ENCODE results near the gene NRP1.
A peak's percentile ranks its signal among the peaks of the same experiment; 100 is the strongest.

The NRP1 gene

GRCh38 chr10:33247221-33247922 is 87.1 kb downstream of the NRP1 start:
- H3K9ac ChIP-seq: no peak overlapping the region
- no peak overlapping the region for H3K4me3 ChIP-seq
- H3K4me2 ChIP-seq: peak overlapping the region; percentile 66 to 93 (median 83); a peak in 19 of 22 replicates
- H3K4me1 ChIP-seq: peaks cover 69 to 97% (median 81%) of the 10 kb centered on the region in 10 experiments
- H3K36me3 ChIP-seq: peaks cover 0 to 94% (median 6%) of the 10 kb centered on the region in 11 experiments; a peak in 10 of 22 replicates
- H4K20me1 ChIP-seq: peaks cover 0 to 100% (median 0%) of the 10 kb centered on the region in 11 experiments; a peak in 6 of 22 replicates
- H3K27me3 ChIP-seq: peaks cover 0 to 7% (median 0%) of the 10 kb centered on the region in 11 experiments; a peak in 2 of 22 replicates
- peak overlapping the region in 9 of 11 experiments; percentile 70 to 85 (median 82); a peak in 14 of 22 replicates for H3K27ac ChIP-seq
- no peak for TF ChIP-seq Cebpa-rat (IDR thresholded peaks at IDR 0.05)
- peaks cover 15 to 26% (median 19%) of the 10 kb centered on the region in 11 experiments for H3K9me3 ChIP-seq (replicated peaks in 1 of 11)

GRCh38 chr10:33245343-33245742 is 89.1 kb downstream of the NRP1 start:
- H3K9ac ChIP-seq: no peak overlapping the region
- H3K27me3 ChIP-seq: peaks cover 0 to 7% (median 0%) of the 10 kb centered on the region in 11 experiments; a peak in 2 of 22 replicates
- H4K20me1 ChIP-seq: peaks cover 0 to 100% (median 0%) of the 10 kb centered on the region in 11 experiments; a peak in 6 of 22 replicates
- peaks cover 0 to 89% (median 0%) of the 10 kb centered on the region in 11 experiments; a peak in 8 of 22 replicates for H3K36me3 ChIP-seq
- H3K27ac ChIP-seq: no peak overlapping the region
- peak overlapping the region; percentile 39 to 71 (median 66); a peak in 21 of 22 replicates for H3K4me2 ChIP-seq
- no peak for TF ChIP-seq Cebpa-rat (IDR thresholded peaks at IDR 0.05)
- H3K4me1 ChIP-seq: peaks cover 64 to 94% (median 85%) of the 10 kb centered on the region in 10 experiments
- H3K9me3 ChIP-seq (replicated peaks in 1 of 11): peaks cover 0 to 6% (median 0%) of the 10 kb centered on the region in 11 experiments; a peak in 2 of 22 replicates
- no peak overlapping the region for H3K4me3 ChIP-seq

GRCh38 chr10:33244354-33244967 is 90.0 kb downstream of the NRP1 start:
- H3K27me3 ChIP-seq: peaks cover 0 to 7% (median 0%) of the 10 kb centered on the region in 11 experiments; a peak in 2 of 22 replicates
- H3K4me1 ChIP-seq: peaks cover 59 to 88% (median 80%) of the 10 kb centered on the region in 10 experiments
- TF ChIP-seq Cebpa-rat (IDR thresholded peaks at IDR 0.05): no peak
- H3K4me3 ChIP-seq: no peak overlapping the region
- peak overlapping the region in 1 of 11 experiments; percentile 48; a peak in 1 of 22 replicates for H3K27ac ChIP-seq
- peaks cover 0 to 100% (median 0%) of the 10 kb centered on the region in 11 experiments; a peak in 6 of 22 replicates for H4K20me1 ChIP-seq
- H3K9me3 ChIP-seq (replicated peaks in 1 of 11): peaks cover 0 to 5% (median 0%) of the 10 kb centered on the region in 11 experiments; a peak in 1 of 22 replicates
- H3K9ac ChIP-seq: no peak overlapping the region
- peaks cover 0 to 89% (median 0%) of the 10 kb centered on the region in 11 experiments; a peak in 8 of 22 replicates for H3K36me3 ChIP-seq
- peak overlapping the region; percentile 39 to 71 (median 66) for H3K4me2 ChIP-seq

GRCh38 chr10:33243703-33244102 is 90.8 kb downstream of the NRP1 start:
- no peak for TF ChIP-seq Cebpa-rat (IDR thresholded peaks at IDR 0.05)
- Histone ChIP-seq H3K27ac (peak overlapping the region in 1 of 11 experiments; percentile 48; a peak in 1 of 22 replicates), H3K36me3 (peaks cover 0 to 89% (median 0%) of the 10 kb centered on the region in 11 experiments; a peak in 8 of 22 replicates), H3K9me3 (replicated peaks in 1 of 11) (peaks cover 0 to 5% (median 0%) of the 10 kb centered on the region in 11 experiments; a peak in 1 of 22 replicates), H3K9ac (no peak overlapping the region), H3K4me1 (peaks cover 52 to 81% (median 73%) of the 10 kb centered on the region in 10 experiments), H3K4me2 (peak overlapping the region; percentile 39 to 71 (median 66); a peak in 21 of 22 replicates), H4K20me1 (peaks cover 0 to 100% (median 0%) of the 10 kb centered on the region in 11 experiments; a peak in 6 of 22 replicates), H3K4me3 (no peak overlapping the region), H3K27me3 (peaks cover 0 to 7% (median 0%) of the 10 kb centered on the region in 11 experiments; a peak in 2 of 22 replicates)

- Histone ChIP-seq H3K4me1 (peaks cover 44 to 73% (median 65%) of the 10 kb centered on the region in 10 experiments), H3K27ac (no peak overlapping the region), H3K9me3 (replicated peaks in 1 of 11) (peaks cover 0 to 5% (median 0%) of the 10 kb centered on the region in 11 experiments; a peak in 1 of 22 replicates), H3K4me3 (no peak overlapping the region), H3K36me3 (peaks cover 0 to 89% (median 0%) of the 10 kb centered on the region in 11 experiments; a peak in 8 of 22 replicates), H3K27me3 (peaks cover 0 to 7% (median 0%) of the 10 kb centered on the region in 11 experiments; a peak in 2 of 22 replicates), H3K9ac (no peak overlapping the region), H3K4me2 (peak overlapping the region in 10 of 11 experiments; percentile 17 to 71 (median 50); a peak in 16 of 22 replicates), H4K20me1 (peaks cover 0 to 100% (median 0%) of the 10 kb centered on the region in 11 experiments; a peak in 6 of 22 replicates)
- TF ChIP-seq Cebpa-rat (IDR thresholded peaks at IDR 0.05): no peak
These were observed 91.5 kb downstream of the NRP1 start for GRCh38 chr10:33242931-33243330.

GRCh38 chr10:33241351-33241750 is 93.1 kb downstream of the NRP1 start:
- H3K36me3 ChIP-seq: peaks cover 0 to 89% (median 0%) of the 10 kb centered on the region in 11 experiments; a peak in 6 of 22 replicates
- H3K4me2 ChIP-seq: peak overlapping the region; percentile 53 to 71 (median 65)
- peaks cover 36 to 61% (median 57%) of the 10 kb centered on the region in 10 experiments for H3K4me1 ChIP-seq
- H3K27ac ChIP-seq: peak overlapping the region in 5 of 11 experiments; percentile 13 to 66 (median 19); a peak in 6 of 22 replicates
- TF ChIP-seq Cebpa-rat (IDR thresholded peaks at IDR 0.05): no peak
- H3K4me3 ChIP-seq: no peak overlapping the region
- no peaks in the 10 kb centered on the region for H3K9me3 ChIP-seq (replicated peaks in 1 of 11)
- peaks cover 0 to 100% (median 0%) of the 10 kb centered on the region in 11 experiments; a peak in 6 of 22 replicates for H4K20me1 ChIP-seq
- H3K9ac ChIP-seq: no peak overlapping the region
- peaks cover 0 to 7% (median 0%) of the 10 kb centered on the region in 11 experiments; a peak in 2 of 22 replicates for H3K27me3 ChIP-seq

GRCh38 chr10:33240931-33241330 is 93.5 kb downstream of the NRP1 start:
- TF ChIP-seq Cebpa-rat (IDR thresholded peaks at IDR 0.05): no peak
- peak overlapping the region in 1 of 11 experiments; percentile 25; a peak in 3 of 22 replicates for H3K9ac ChIP-seq
- peak overlapping the region; percentile 53 to 71 (median 65); a peak in 21 of 22 replicates for H3K4me2 ChIP-seq
- no peaks in the 10 kb centered on the region for H3K9me3 ChIP-seq (replicated peaks in 1 of 11)
- H3K4me3 ChIP-seq: no peak overlapping the region
- peaks cover 0 to 100% (median 0%) of the 10 kb centered on the region in 11 experiments; a peak in 6 of 22 replicates for H4K20me1 ChIP-seq
- H3K4me1 ChIP-seq: peaks cover 36 to 61% (median 54%) of the 10 kb centered on the region in 10 experiments
- H3K36me3 ChIP-seq: peaks cover 0 to 89% (median 0%) of the 10 kb centered on the region in 11 experiments; a peak in 6 of 22 replicates
- H3K27ac ChIP-seq: peak overlapping the region in 7 of 11 experiments; percentile 25 to 66 (median 34); a peak in 13 of 22 replicates
- H3K27me3 ChIP-seq: peaks cover 0 to 7% (median 0%) of the 10 kb centered on the region in 11 experiments; a peak in 2 of 22 replicates

- Histone ChIP-seq H3K9me3 (replicated peaks in 1 of 11) (no peaks in the 10 kb centered on the region), H3K4me3 (no peak overlapping the region), H3K27me3 (peaks cover 0 to 7% (median 0%) of the 10 kb centered on the region in 11 experiments; a peak in 2 of 22 replicates), H3K36me3 (peaks cover 0 to 89% (median 0%) of the 10 kb centered on the region in 11 experiments; a peak in 6 of 22 replicates), H3K4me1 (peaks cover 32 to 56% (median 50%) of the 10 kb centered on the region in 10 experiments), H3K9ac (peak overlapping the region in 1 of 11 experiments; percentile 25; a peak in 1 of 22 replicates), H4K20me1 (peaks cover 0 to 100% (median 0%) of the 10 kb centered on the region in 11 experiments; a peak in 6 of 22 replicates), H3K27ac (peak overlapping the region in 7 of 11 experiments; percentile 25 to 66 (median 34); a peak in 12 of 22 replicates), H3K4me2 (peak overlapping the region in 9 of 11 experiments; percentile 53 to 71 (median 68); a peak in 17 of 22 replicates)
- TF ChIP-seq Cebpa-rat (IDR thresholded peaks at IDR 0.05): no peak
These were observed 94.2 kb downstream of the NRP1 start for GRCh38 chr10:33240258-33240657.
